K562 (cell line): ENCODE results near the gene GPR142. TPM values are rescaled to one million over a fixed set of nuclear protein-coding genes. Genes with fewer than 3 reads are reported as not detected.

Source experiments
- CHD2 ChIP-seq: IDR thresholded peaks from 2 replicates; pipeline ENCODE4 v1.6.1; 2011; ENCODE audit warnings: low read depth, low read length
- CSDE1 ChIP-seq, 2 experiments: fragments of 450-650 bp; IDR thresholded peaks; 2 replicates each; pipeline ENCODE4 v1.6.1; 2016; ENCODE audit warnings: mild to moderate bottlenecking in 1 of 2
- DMBX1 ChIP-seq: fragments of 250-450 bp; sonication (Bioruptor Pico); IDR thresholded peaks from 2 replicates; pipeline ENCODE4 v1.8.0; 2022; ENCODE audit warnings: inconsistent platforms, mild to moderate bottlenecking, moderate library complexity, borderline replicate concordance
- ELF1 ChIP-seq: fragments of 200-800 bp; sonication (Bioruptor generic); IDR thresholded peaks from 2 replicates; pipeline ENCODE4 v1.6.1; 2016; ENCODE audit warnings: missing genetic modification characterization, missing compliant biosample characterization
- FOSL1 ChIP-seq: fragments of 200-800 bp; sonication (Bioruptor generic); conservative IDR thresholded peaks from 2 replicates; pipeline ENCODE4 v1.6.1; 2016; ENCODE audit warnings: missing genetic modification characterization, missing compliant biosample characterization
- HCFC1 ChIP-seq: IDR thresholded peaks from 2 replicates; pipeline ENCODE4 v1.6.1; 2012; ENCODE audit warnings: low read depth, low read length, improper control_type of control experiment
- MTA2 ChIP-seq: fragments of 450-650 bp; IDR thresholded peaks from 2 replicates; pipeline ENCODE4 v1.6.1; 2016; ENCODE audit warnings: low read depth
- PHF21A ChIP-seq: fragments of 450-650 bp; IDR thresholded peaks from 2 replicates; pipeline ENCODE4 v1.6.1; 2017; ENCODE audit warnings: low read depth, borderline replicate concordance
- ZNF197 ChIP-seq: fragments of 200-800 bp; sonication (Bioruptor generic); IDR thresholded peaks from 2 replicates; pipeline ENCODE4 v1.6.1; 2016; ENCODE audit warnings: low read depth, missing genetic modification characterization, missing compliant biosample characterization
- ZNF431 ChIP-seq: sonication (generic); formaldehyde crosslinking; IDR thresholded peaks from 2 replicates; pipeline ENCODE4 v1.8.0; 2022; ENCODE audit warnings: mild to moderate bottlenecking, missing genetic modification reagents
- polyA plus RNA-seq, 8 experiments: library from polyadenylated mRNA; depleted of rRNA in 4 of 8; stranded (reverse) in 5 of 8; unstranded in 3 of 8; fragments of >200 nt; fragmentation: Nextera tagmentation in 2 of 8; fragmentation: Illumina TruSeq in 1 of 8; extraction: Ambion mirVana in 2 of 8; extraction: Trizol in 1 of 8; gene quantifications; 2 replicates each; pipeline versions ENCODE4 v1.2.1 to v1.2.3, GENCODE V29; 2011 to 2014; ENCODE audit warnings: inconsistent platforms in 1 of 8, missing spikeins in 1 of 8
- total RNA-seq, 7 experiments: library from RNA; depleted of rRNA in 6 of 7; stranded (reverse); fragments of >200 nt in 6 of 7; fragmentation: Illumina TruSeq in 2 of 7; extraction: Trizol in 2 of 7; gene quantifications; 2 replicates each; pipeline versions ENCODE4 v1.2.1 to v1.2.3, GENCODE V29; 2011 to 2021; ENCODE audit warnings: low replicate concordance in 1 of 7
- TF ChIP-seq, protein P1 (sequence below): fragments of 450-650 bp; IDR thresholded peaks from 2 replicates; pipeline ENCODE4 v1.6.1; 2016; ENCODE audit warnings: mild to moderate bottlenecking
- TF ChIP-seq, protein P2 (sequence below): sonication (generic); formaldehyde crosslinking; IDR thresholded peaks from 2 replicates; pipeline ENCODE4 v1.8.1; 2023; ENCODE audit warnings: missing genetic modification reagents, mild to moderate bottlenecking, borderline replicate concordance
- TF ChIP-seq, protein P3 (sequence below): conservative IDR thresholded peaks from 2 replicates; pipeline ENCODE4 v1.6.1; 2011; ENCODE audit warnings: low read depth, mild to moderate bottlenecking, low read length; ENCODE audit not compliant: control insufficient read depth
- TF ChIP-seq, protein P4 (sequence below): fragments of 250-450 bp; sonication (Bioruptor Pico); IDR thresholded peaks from 2 replicates; pipeline ENCODE4 v1.4.0; 2020; ENCODE audit warnings: mild to moderate bottlenecking, moderate library complexity

Gene GPR142
- total and polyA plus RNA-seq, 9 of the 15 experiments (the other 6 are each of a cell fraction or from before 2014, with no cell fraction given): not detected

DNA sequence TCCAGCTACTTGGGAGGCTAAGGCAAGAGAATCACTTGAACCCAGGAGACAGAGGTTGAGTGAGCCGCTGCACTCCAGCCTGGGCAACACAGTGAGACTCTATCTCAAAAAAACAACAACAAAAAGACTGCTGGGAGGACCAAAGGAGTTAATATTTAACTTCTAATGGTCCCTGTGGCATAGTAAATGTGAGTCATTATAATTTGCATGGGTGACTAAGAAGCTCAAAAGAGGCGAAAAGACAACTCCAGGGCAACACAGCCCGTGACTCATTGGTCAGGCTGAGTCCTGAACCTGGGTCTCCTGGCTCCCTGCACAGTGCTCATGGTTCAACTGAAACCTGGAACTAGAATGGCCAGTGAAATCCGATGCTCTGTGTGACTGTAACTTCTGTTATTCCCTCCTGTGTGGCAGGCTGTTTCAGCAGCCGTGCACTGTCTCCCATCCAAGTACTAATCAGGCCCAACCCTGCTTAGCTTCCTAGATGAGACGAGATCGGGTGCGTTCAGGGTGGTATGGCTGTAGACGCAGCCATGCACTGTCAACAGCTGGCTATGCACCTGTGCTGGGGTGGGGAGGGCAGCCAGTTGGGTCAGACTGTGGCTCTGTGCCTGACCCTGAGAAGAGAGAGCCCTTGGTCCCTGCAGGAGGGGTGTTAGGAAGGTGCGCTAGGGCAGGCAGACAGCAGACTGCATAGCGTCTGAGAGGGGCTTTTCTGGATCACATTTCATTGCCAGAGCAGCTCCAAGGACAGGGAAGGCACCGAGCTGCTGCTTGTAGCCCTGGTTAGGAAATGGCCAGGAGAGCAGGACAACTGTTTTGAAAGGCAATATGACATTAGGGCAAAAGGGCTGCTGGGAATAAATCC, 50.1 kb downstream of the GPR142 start (continued):
- TF ChIP-seq, protein P1, sequence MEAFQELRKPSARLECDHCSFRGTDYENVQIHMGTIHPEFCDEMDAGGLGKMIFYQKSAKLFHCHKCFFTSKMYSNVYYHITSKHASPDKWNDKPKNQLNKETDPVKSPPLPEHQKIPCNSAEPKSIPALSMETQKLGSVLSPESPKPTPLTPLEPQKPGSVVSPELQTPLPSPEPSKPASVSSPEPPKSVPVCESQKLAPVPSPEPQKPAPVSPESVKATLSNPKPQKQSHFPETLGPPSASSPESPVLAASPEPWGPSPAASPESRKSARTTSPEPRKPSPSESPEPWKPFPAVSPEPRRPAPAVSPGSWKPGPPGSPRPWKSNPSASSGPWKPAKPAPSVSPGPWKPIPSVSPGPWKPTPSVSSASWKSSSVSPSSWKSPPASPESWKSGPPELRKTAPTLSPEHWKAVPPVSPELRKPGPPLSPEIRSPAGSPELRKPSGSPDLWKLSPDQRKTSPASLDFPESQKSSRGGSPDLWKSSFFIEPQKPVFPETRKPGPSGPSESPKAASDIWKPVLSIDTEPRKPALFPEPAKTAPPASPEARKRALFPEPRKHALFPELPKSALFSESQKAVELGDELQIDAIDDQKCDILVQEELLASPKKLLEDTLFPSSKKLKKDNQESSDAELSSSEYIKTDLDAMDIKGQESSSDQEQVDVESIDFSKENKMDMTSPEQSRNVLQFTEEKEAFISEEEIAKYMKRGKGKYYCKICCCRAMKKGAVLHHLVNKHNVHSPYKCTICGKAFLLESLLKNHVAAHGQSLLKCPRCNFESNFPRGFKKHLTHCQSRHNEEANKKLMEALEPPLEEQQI: no peak
- no peak for TF ChIP-seq ELF1 (tag)
- TF ChIP-seq, protein P2, sequence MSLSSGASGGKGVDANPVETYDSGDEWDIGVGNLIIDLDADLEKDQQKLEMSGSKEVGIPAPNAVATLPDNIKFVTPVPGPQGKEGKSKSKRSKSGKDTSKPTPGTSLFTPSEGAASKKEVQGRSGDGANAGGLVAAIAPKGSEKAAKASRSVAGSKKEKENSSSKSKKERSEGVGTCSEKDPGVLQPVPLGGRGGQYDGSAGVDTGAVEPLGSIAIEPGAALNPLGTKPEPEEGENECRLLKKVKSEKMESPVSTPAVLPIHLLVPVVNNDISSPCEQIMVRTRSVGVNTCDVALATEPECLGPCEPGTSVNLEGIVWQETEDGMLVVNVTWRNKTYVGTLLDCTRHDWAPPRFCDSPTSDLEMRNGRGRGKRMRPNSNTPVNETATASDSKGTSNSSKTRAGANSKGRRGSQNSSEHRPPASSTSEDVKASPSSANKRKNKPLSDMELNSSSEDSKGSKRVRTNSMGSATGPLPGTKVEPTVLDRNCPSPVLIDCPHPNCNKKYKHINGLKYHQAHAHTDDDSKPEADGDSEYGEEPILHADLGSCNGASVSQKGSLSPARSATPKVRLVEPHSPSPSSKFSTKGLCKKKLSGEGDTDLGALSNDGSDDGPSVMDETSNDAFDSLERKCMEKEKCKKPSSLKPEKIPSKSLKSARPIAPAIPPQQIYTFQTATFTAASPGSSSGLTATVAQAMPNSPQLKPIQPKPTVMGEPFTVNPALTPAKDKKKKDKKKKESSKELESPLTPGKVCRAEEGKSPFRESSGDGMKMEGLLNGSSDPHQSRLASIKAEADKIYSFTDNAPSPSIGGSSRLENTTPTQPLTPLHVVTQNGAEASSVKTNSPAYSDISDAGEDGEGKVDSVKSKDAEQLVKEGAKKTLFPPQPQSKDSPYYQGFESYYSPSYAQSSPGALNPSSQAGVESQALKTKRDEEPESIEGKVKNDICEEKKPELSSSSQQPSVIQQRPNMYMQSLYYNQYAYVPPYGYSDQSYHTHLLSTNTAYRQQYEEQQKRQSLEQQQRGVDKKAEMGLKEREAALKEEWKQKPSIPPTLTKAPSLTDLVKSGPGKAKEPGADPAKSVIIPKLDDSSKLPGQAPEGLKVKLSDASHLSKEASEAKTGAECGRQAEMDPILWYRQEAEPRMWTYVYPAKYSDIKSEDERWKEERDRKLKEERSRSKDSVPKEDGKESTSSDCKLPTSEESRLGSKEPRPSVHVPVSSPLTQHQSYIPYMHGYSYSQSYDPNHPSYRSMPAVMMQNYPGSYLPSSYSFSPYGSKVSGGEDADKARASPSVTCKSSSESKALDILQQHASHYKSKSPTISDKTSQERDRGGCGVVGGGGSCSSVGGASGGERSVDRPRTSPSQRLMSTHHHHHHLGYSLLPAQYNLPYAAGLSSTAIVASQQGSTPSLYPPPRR: no peak
- no peak for TF ChIP-seq ZNF431 (CRISPR knock-in tag)
- no peak for TF ChIP-seq CSDE1 (IDR thresholded peaks at IDR 0.05)
- TF ChIP-seq PHF21A: no peak
- TF ChIP-seq HCFC1: no peak
- TF ChIP-seq DMBX1 (CRISPR knock-in tag): no peak
- no peak for TF ChIP-seq ZNF197 (CRISPR knock-in tag)
- TF ChIP-seq, protein P3, sequence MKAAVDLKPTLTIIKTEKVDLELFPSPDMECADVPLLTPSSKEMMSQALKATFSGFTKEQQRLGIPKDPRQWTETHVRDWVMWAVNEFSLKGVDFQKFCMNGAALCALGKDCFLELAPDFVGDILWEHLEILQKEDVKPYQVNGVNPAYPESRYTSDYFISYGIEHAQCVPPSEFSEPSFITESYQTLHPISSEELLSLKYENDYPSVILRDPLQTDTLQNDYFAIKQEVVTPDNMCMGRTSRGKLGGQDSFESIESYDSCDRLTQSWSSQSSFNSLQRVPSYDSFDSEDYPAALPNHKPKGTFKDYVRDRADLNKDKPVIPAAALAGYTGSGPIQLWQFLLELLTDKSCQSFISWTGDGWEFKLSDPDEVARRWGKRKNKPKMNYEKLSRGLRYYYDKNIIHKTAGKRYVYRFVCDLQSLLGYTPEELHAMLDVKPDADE: no peak
- no peak for TF ChIP-seq MTA2
- TF ChIP-seq FOSL1 (tag): peak; percentile 98
- TF ChIP-seq, protein P4, sequence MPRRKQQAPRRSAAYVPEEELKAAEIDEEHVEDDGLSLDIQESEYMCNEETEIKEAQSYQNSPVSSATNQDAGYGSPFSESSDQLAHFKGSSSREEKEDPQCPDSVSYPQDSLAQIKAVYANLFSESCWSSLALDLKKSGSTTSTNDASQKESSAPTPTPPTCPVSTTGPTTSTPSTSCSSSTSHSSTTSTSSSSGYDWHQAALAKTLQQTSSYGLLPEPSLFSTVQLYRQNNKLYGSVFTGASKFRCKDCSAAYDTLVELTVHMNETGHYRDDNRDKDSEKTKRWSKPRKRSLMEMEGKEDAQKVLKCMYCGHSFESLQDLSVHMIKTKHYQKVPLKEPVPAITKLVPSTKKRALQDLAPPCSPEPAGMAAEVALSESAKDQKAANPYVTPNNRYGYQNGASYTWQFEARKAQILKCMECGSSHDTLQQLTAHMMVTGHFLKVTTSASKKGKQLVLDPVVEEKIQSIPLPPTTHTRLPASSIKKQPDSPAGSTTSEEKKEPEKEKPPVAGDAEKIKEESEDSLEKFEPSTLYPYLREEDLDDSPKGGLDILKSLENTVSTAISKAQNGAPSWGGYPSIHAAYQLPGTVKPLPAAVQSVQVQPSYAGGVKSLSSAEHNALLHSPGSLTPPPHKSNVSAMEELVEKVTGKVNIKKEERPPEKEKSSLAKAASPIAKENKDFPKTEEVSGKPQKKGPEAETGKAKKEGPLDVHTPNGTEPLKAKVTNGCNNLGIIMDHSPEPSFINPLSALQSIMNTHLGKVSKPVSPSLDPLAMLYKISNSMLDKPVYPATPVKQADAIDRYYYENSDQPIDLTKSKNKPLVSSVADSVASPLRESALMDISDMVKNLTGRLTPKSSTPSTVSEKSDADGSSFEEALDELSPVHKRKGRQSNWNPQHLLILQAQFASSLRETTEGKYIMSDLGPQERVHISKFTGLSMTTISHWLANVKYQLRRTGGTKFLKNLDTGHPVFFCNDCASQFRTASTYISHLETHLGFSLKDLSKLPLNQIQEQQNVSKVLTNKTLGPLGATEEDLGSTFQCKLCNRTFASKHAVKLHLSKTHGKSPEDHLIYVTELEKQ (CRISPR knock-in tag): no peak
- no peak for TF ChIP-seq CHD2
